HUES64 (cell line): ENCODE data around the gene SNAP23. TPM values are rescaled to one million over a fixed set of nuclear protein-coding genes. Genes with fewer than 3 reads are reported as not detected.

Source experiments
- H3K27ac ChIP-seq: 2 replicates; pipeline ENCODE4 v1.7.0; 2013; ENCODE audit warnings: low read depth, low read length, inconsistent platforms
- H3K27me3 ChIP-seq: 2 replicates; pipeline ENCODE4 v1.6.1; 2013; ENCODE audit warnings: mild to moderate bottlenecking, low read length; ENCODE audit not compliant: insufficient read depth
- H3K36me3 ChIP-seq: 2 replicates; pipeline ENCODE4 v1.6.1; 2013; ENCODE audit warnings: mild to moderate bottlenecking, low read length; ENCODE audit not compliant: insufficient read depth
- H3K4me1 ChIP-seq: 2 replicates; pipeline ENCODE4 v1.6.1; 2013; ENCODE audit warnings: mild to moderate bottlenecking, low read length, moderate library complexity; ENCODE audit not compliant: insufficient read depth
- H3K4me3 ChIP-seq: 2 replicates; pipeline ENCODE4 v1.5.1; 2013; ENCODE audit warnings: mild to moderate bottlenecking, low read length, moderate library complexity
- H3K9ac ChIP-seq: 2 replicates; pipeline ENCODE4 v1.6.1; 2013; ENCODE audit warnings: mild to moderate bottlenecking, low read depth, low read length
- H3K9me3 ChIP-seq: 2 replicates; pipeline ENCODE4 v1.6.1; 2013; ENCODE audit warnings: low read depth, low read length; ENCODE audit not compliant: insufficient read depth
- WGBS: fragments of 150-250, 120-280 bp; methylation state at CpG from one replicate; pipeline ENCODE4 v1.1.7; 2013; ENCODE audit warnings: missing lambda C conversion rate; 5-methylcytosine and 5-hydroxymethylcytosine counted together
- polyA plus RNA-seq, 2 experiments: library from polyadenylated mRNA; stranded (reverse); fragments of 50-300 nt; gene quantifications; one replicate each; pipeline ENCODE4 v1.2.3, GENCODE V29; 2013

SNAP23 gene
- 47.6 TPM for polyA plus RNA-seq (2013, experiment 1 of 2)
- polyA plus RNA-seq (2013, experiment 2 of 2) = 47.5 TPM

GRCh38 chr15:42495361-42496212 is at the start of gene SNAP23:
Gene SNAP23, plus strand, starts transcription at chr15:42495634. Its CDS starts 16,213 bp downstream, at chr15:42511847.
- no peaks in the 10 kb centered on the region for H3K36me3 ChIP-seq
- H3K27me3 ChIP-seq = no peaks in the 10 kb centered on the region
- H3K9me3 ChIP-seq = no peaks in the 10 kb centered on the region
- peak within 1 kb of the TSS; percentile 68 for H3K9ac ChIP-seq
- H3K4me1 ChIP-seq = peaks cover 20% of the 10 kb centered on the region
- H3K4me3 ChIP-seq = peak within 1 kb of the TSS; percentile 76
- H3K27ac ChIP-seq = peak within 1 kb of the TSS; percentile 54; the same call in 1 of the 2 replicates
- WGBS = under 1% methylated on average over 41 of the region's 43 CpGs

- Histone ChIP-seq H3K27ac (no peak overlapping the region), H3K27me3 (no peaks in the 10 kb centered on the region), H3K9ac (no peak overlapping the region), H3K4me3 (no peak overlapping the region), H3K36me3 (peaks cover 84% of the 10 kb centered on the region), H3K9me3 (no peaks in the 10 kb centered on the region), H3K4me1 (no peaks in the 10 kb centered on the region)
- WGBS = 92% methylated on average over 2 of the region's 2 CpGs
These were observed 47.8 kb upstream of the SNAP23 start for GRCh38 chr15:42447599-42447998.

- Histone ChIP-seq H3K4me3 (no peak overlapping the region), H3K4me1 (no peaks in the 10 kb centered on the region), H3K36me3 (peaks cover 85% of the 10 kb centered on the region), H3K9me3 (no peaks in the 10 kb centered on the region), H3K27ac (no peak overlapping the region), H3K27me3 (no peaks in the 10 kb centered on the region), H3K9ac (no peak overlapping the region)
- 95% methylated on average over 6 of the region's 6 CpGs for WGBS
These were observed 47.2 kb upstream of the SNAP23 start for GRCh38 chr15:42448281-42448680.

GRCh38 chr15:42449770-42450424 is 45.5 kb upstream of the SNAP23 start:
- no peak overlapping the region for H3K9ac ChIP-seq
- H3K4me1 ChIP-seq = no peaks in the 10 kb centered on the region
- H3K36me3 ChIP-seq = peaks cover 73% of the 10 kb centered on the region
- WGBS = 95% methylated on average over 13 of the region's 13 CpGs
- H3K9me3 ChIP-seq = no peaks in the 10 kb centered on the region
- no peak overlapping the region for H3K27ac ChIP-seq
- no peaks in the 10 kb centered on the region for H3K27me3 ChIP-seq
- H3K4me3 ChIP-seq = no peak overlapping the region

GRCh38 chr15:42450425-42450790 is 45.0 kb upstream of the SNAP23 start:
- Histone ChIP-seq H3K9ac (no peak overlapping the region), H3K4me1 (no peaks in the 10 kb centered on the region), H3K9me3 (no peaks in the 10 kb centered on the region), H3K27ac (no peak overlapping the region), H3K27me3 (no peaks in the 10 kb centered on the region), H3K4me3 (no peak overlapping the region), H3K36me3 (peaks cover 69% of the 10 kb centered on the region)
- WGBS = 93% methylated on average over 4 of the region's 4 CpGs

GRCh38 chr15:42453826-42454225 is 41.6 kb upstream of the SNAP23 start:
- Histone ChIP-seq H3K27me3 (no peaks in the 10 kb centered on the region), H3K9ac (no peak overlapping the region), H3K4me1 (peaks cover 18% of the 10 kb centered on the region), H3K27ac (no peak overlapping the region), H3K9me3 (no peaks in the 10 kb centered on the region), H3K4me3 (no peak overlapping the region), H3K36me3 (peaks cover 38% of the 10 kb centered on the region)
- 100% methylated on average over 1 of the region's 3 CpGs for WGBS

GRCh38 chr15:42456531-42456930 is 38.9 kb upstream of the SNAP23 start:
- no peaks in the 10 kb centered on the region for H3K27me3 ChIP-seq
- H3K4me1 ChIP-seq = peaks cover 18% of the 10 kb centered on the region
- no peak overlapping the region for H3K9ac ChIP-seq
- no peaks in the 10 kb centered on the region for H3K9me3 ChIP-seq
- H3K27ac ChIP-seq = no peak overlapping the region; the same call in 1 of the 2 replicates
- H3K4me3 ChIP-seq = no peak overlapping the region
- H3K36me3 ChIP-seq = peaks cover 14% of the 10 kb centered on the region

GRCh38 chr15:42456971-42457370 is 38.5 kb upstream of the SNAP23 start:
- H3K4me1 ChIP-seq = peaks cover 18% of the 10 kb centered on the region
- peak overlapping the region; percentile 78 for H3K27ac ChIP-seq
- peak overlapping the region; percentile 43; the same call in 1 of the 2 replicates for H3K9ac ChIP-seq

GRCh38 chr15:42457445-42458442 is 37.7 kb upstream of the SNAP23 start:
- H3K36me3 ChIP-seq = peaks cover 8% of the 10 kb centered on the region; the same call in 1 of the 2 replicates
- 31% methylated on average over 7 of the region's 8 CpGs for WGBS
- peak overlapping the region; percentile 29 for H3K4me3 ChIP-seq
- H3K27me3 ChIP-seq = no peaks in the 10 kb centered on the region
- peak overlapping the region; percentile 94 for H3K27ac ChIP-seq
- peaks cover 18% of the 10 kb centered on the region for H3K4me1 ChIP-seq
- H3K9me3 ChIP-seq = no peaks in the 10 kb centered on the region
- H3K9ac ChIP-seq = peak overlapping the region; percentile 62

More at GRCh38 chr15:42456971-42457370, 38.5 kb upstream of the SNAP23 start:
- H3K27me3 ChIP-seq = no peaks in the 10 kb centered on the region
- H3K36me3 ChIP-seq = peaks cover 9% of the 10 kb centered on the region
- WGBS = 63% methylated on average over 3 of the region's 3 CpGs
- H3K4me3 ChIP-seq = peak overlapping the region; percentile 29; the same call in 1 of the 2 replicates
- no peaks in the 10 kb centered on the region for H3K9me3 ChIP-seq

- no peak overlapping the region for H3K4me3 ChIP-seq
- WGBS = 91% methylated on average over 3 of the region's 3 CpGs
These were observed 34.2 kb upstream of the SNAP23 start for GRCh38 chr15:42461261-42461660.

More at GRCh38 chr15:42461261-42461660, 34.2 kb upstream of the SNAP23 start:
- H3K27ac ChIP-seq = no peak overlapping the region
- no peaks in the 10 kb centered on the region for H3K9me3 ChIP-seq
- H3K27me3 ChIP-seq = no peaks in the 10 kb centered on the region
- peaks cover 13% of the 10 kb centered on the region for H3K36me3 ChIP-seq
- peaks cover 18% of the 10 kb centered on the region for H3K4me1 ChIP-seq
- no peak overlapping the region for H3K9ac ChIP-seq
